Left lung (tissue), 10 donors: ENCODE data around the gene PTPRD. TPM values are rescaled to one million over a fixed set of nuclear protein-coding genes. Genes with fewer than 3 reads are reported as not detected.

ENCODE experiments used
- ATAC-seq: fragments of 200-7000 bp; cut with Tn5 transposase; one replicate; pipeline ENCODE4 v1.9.1; 2020; ENCODE audit warnings: moderate library complexity
- DNase-seq, 4 donors: peaks; one replicate each; pipeline ENCODE4 v3.0.0-alpha.2; 2013 to 2020
- H3K27ac ChIP-seq, 2 donors: fragments of 200-600 bp; sonication (generic) in 1 of 2; one replicate each; pipeline versions ENCODE4 v1.5.0 to v1.8.0; 2020 to 2021
- H3K27me3 ChIP-seq, 2 donors: fragments of 200-600 bp; sonication (generic) in 1 of 2; one replicate each; pipeline versions ENCODE4 v1.5.0 to v1.8.0; 2020 to 2021
- H3K36me3 ChIP-seq, 2 donors: fragments of 200-600 bp; sonication (generic) in 1 of 2; one replicate each; pipeline versions ENCODE4 v1.5.0 to v1.8.0; 2020 to 2021
- H3K4me1 ChIP-seq, 2 donors: fragments of 200-600 bp; one replicate each; pipeline ENCODE4 v1.8.0; 2021
- H3K4me3 ChIP-seq, 2 donors: fragments of 200-600 bp; sonication (generic) in 1 of 2; one replicate each; pipeline versions ENCODE4 v1.5.0 to v1.8.0; 2020 to 2021; ENCODE audit warnings: mild to moderate bottlenecking in 1 of 2
- H3K9me3 ChIP-seq, 2 donors: fragments of 200-600 bp; sonication (generic) in 1 of 2; one replicate each; pipeline versions ENCODE4 v1.5.0 to v1.8.0; 2020 to 2021
- intact Hi-C, 2 donors: fragments of 100-400 bp; cut with DNase I; formaldehyde crosslinking; loops; one replicate each; pipeline versions ENCODE4 v1.11.2 to v1.14.2; 2022
- polyA plus RNA-seq, 6 donors: library from polyadenylated mRNA; unstranded; fragments of 120-200 nt; gene quantifications; one replicate each; pipeline ENCODE4 v1.2.1, GENCODE V29; 2013; ENCODE audit not compliant: insufficient read length in 6 of 6
- total RNA-seq, 2 donors: library from RNA; stranded (reverse); fragmentation: NEBNext Ultra II Directional; extraction: Animal tissue kit (Norgen Biotek cat#: 25700); gene quantifications; one replicate each; pipeline ENCODE4 v1.2.1, GENCODE V29; 2021
- TF ChIP-seq, protein P1 (sequence below), 2 donors: fragments of 200-600 bp; sonication (generic) in 1 of 2; IDR thresholded peaks; one replicate each; pipeline versions ENCODE4 v1.5.0 to v1.8.0; 2021; ENCODE audit warnings: antibody characterized with exemption in 2 of 2
- donor health status: DM: no; HTN: yes; CAD: no.
- donor health status: DM: no; HTN: no; CAD: no.

Gene PTPRD
- total and polyA plus RNA-seq, 8 donors: 24.2 to 167 (median 139) TPM

GRCh38 chr9:8542537-8542936, 2070.3 kb downstream of the PTPRD start:
- DNase-seq: no peak
- no peaks in the 10 kb centered on the region for H3K4me1 ChIP-seq
- no peaks in the 10 kb centered on the region for H3K9me3 ChIP-seq
- H3K4me3 ChIP-seq: no peak overlapping the region
- TF ChIP-seq, protein P1, sequence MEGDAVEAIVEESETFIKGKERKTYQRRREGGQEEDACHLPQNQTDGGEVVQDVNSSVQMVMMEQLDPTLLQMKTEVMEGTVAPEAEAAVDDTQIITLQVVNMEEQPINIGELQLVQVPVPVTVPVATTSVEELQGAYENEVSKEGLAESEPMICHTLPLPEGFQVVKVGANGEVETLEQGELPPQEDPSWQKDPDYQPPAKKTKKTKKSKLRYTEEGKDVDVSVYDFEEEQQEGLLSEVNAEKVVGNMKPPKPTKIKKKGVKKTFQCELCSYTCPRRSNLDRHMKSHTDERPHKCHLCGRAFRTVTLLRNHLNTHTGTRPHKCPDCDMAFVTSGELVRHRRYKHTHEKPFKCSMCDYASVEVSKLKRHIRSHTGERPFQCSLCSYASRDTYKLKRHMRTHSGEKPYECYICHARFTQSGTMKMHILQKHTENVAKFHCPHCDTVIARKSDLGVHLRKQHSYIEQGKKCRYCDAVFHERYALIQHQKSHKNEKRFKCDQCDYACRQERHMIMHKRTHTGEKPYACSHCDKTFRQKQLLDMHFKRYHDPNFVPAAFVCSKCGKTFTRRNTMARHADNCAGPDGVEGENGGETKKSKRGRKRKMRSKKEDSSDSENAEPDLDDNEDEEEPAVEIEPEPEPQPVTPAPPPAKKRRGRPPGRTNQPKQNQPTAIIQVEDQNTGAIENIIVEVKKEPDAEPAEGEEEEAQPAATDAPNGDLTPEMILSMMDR (IDR thresholded peaks at IDR 0.05): no peak
- ATAC-seq: no peak
- intact Hi-C loops: no loop called here
- H3K27ac ChIP-seq: no peak overlapping the region
- no peaks in the 10 kb centered on the region for H3K36me3 ChIP-seq
- no peaks in the 10 kb centered on the region for H3K27me3 ChIP-seq

- H3K4me1 ChIP-seq: no peaks in the 10 kb centered on the region
- intact Hi-C loops: no loop called here
- no peaks in the 10 kb centered on the region for H3K36me3 ChIP-seq
- no peak overlapping the region for H3K4me3 ChIP-seq
- DNase-seq: no peak
- no peak for ATAC-seq
- H3K27me3 ChIP-seq: no peaks in the 10 kb centered on the region
- TF ChIP-seq, protein P1 (IDR thresholded peaks at IDR 0.05): no peak
- H3K9me3 ChIP-seq: no peaks in the 10 kb centered on the region
- H3K27ac ChIP-seq: no peak overlapping the region
Measured at GRCh38 chr9:8539681-8540197, 2073.1 kb downstream of the PTPRD start.

DNA sequence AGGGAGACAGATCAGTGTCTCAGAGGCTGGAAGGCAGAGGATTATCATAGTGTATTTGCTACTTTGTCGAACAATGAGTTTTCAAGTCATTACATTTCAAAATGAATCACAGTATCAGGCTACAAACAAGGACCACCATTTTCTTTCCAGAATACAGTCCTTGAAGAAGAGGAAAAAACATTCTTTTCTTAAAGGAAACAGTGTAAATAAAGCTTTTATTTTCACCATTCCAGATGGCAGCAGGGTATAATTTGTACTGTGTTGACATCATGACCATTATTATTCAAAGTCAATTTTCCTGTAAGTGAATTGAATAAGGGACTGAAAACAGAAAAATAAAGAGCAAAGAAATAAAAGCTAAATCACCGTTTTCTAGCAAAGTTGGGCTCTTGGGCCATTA, 2076.0 kb downstream of the PTPRD start:
- no peaks in the 10 kb centered on the region for H3K36me3 ChIP-seq
- H3K27ac ChIP-seq: no peak overlapping the region
- no peaks in the 10 kb centered on the region for H3K27me3 ChIP-seq
- TF ChIP-seq, protein P1 (IDR thresholded peaks at IDR 0.05): no peak
- no peaks in the 10 kb centered on the region for H3K9me3 ChIP-seq
- ATAC-seq: no peak
- H3K4me3 ChIP-seq: no peak overlapping the region
- intact Hi-C loops: no loop called here
- DNase-seq: no peak
- no peaks in the 10 kb centered on the region for H3K4me1 ChIP-seq

DNA sequence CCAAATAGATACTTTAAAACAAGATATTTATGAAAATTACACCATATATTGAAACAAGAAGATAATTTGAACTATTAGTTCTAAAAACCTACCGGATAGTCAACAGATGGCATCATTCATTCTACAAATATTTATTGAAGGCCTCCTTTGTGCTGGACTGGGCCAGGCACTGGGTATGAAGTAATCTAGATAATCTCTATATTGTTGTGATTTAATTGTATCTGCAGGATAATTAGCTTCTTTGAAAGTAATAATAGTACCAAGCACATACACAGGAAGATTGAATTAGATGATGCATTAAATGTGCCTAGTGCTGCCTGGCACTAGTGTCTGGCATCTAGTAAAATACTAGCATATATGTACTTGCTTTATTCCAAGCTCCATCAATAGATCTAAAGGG, 2078.0 kb downstream of the PTPRD start:
- Histone ChIP-seq H3K36me3 (no peaks in the 10 kb centered on the region), H3K27me3 (no peaks in the 10 kb centered on the region), H3K9me3 (no peaks in the 10 kb centered on the region), H3K4me3 (no peak overlapping the region), H3K27ac (no peak overlapping the region), H3K4me1 (no peaks in the 10 kb centered on the region)
- TF ChIP-seq, protein P1 (IDR thresholded peaks at IDR 0.05): no peak
- DNase-seq (no peak), ATAC-seq (no peak)
- intact Hi-C loops: no loop called here

- no peak for ATAC-seq
- Histone ChIP-seq H3K36me3 (no peaks in the 10 kb centered on the region), H3K4me3 (no peak overlapping the region)
Measured at GRCh38 chr9:8533681-8534080, 2079.1 kb downstream of the PTPRD start.

More at GRCh38 chr9:8533681-8534080, 2079.1 kb downstream of the PTPRD start:
- no peaks in the 10 kb centered on the region for H3K27me3 ChIP-seq
- DNase-seq: no peak
- H3K4me1 ChIP-seq: no peaks in the 10 kb centered on the region
- no peaks in the 10 kb centered on the region for H3K9me3 ChIP-seq
- TF ChIP-seq, protein P1 (IDR thresholded peaks at IDR 0.05): no peak
- intact Hi-C loops: no loop called here
- no peak overlapping the region for H3K27ac ChIP-seq
